Astrocyte (in vitro differentiated cells and primary cell): Measurements from ENCODE around the gene SYF2. TPM values are rescaled to one million over a fixed set of nuclear protein-coding genes. Genes with fewer than 3 reads are reported as not detected.

Experiments
- DNase-seq: peaks from one replicate; pipeline ENCODE4 v3.0.0-alpha.2; 2010; ENCODE audit warnings: low read depth
- FAIRE-seq: peaks from 2 replicates; lab custom pipeline; 2011; peaks lifted over from hg19 to GRCh38; lab: Jason Lieb, UNC
- H2AFZ ChIP-seq: 2 replicates; pipeline ENCODE4 v1.6.0; 2012; ENCODE audit warnings: low read depth, low read length, inconsistent platforms
- H3K27ac ChIP-seq: 2 replicates; pipeline ENCODE4 v1.5.1; 2011; ENCODE audit warnings: low read depth, low read length, inconsistent platforms
- H3K27me3 ChIP-seq: 2 replicates; pipeline ENCODE4 v1.6.0; 2011; ENCODE audit warnings: low read length, inconsistent platforms; ENCODE audit not compliant: insufficient read depth
- H3K36me3 ChIP-seq: 2 replicates; pipeline ENCODE4 v1.5.1; 2011; ENCODE audit warnings: low read length, inconsistent platforms; ENCODE audit not compliant: insufficient read depth
- H3K4me1 ChIP-seq: 2 replicates; pipeline ENCODE4 v1.5.1; 2011; ENCODE audit warnings: low read length, inconsistent platforms; ENCODE audit not compliant: insufficient read depth
- H3K4me2 ChIP-seq: 2 replicates; pipeline ENCODE4 v1.6.0; 2012; ENCODE audit warnings: low read length, inconsistent platforms
- H3K4me3 ChIP-seq: 2 replicates; pipeline ENCODE4 v1.5.1; 2011; ENCODE audit warnings: low read depth, mild to moderate bottlenecking, low read length, inconsistent platforms; ENCODE audit not compliant: insufficient read depth
- H3K79me2 ChIP-seq: 2 replicates; pipeline ENCODE4 v1.6.0; 2012; ENCODE audit warnings: mild to moderate bottlenecking, low read length, inconsistent platforms; ENCODE audit not compliant: insufficient read depth
- H3K9ac ChIP-seq: 2 replicates; pipeline ENCODE4 v1.6.0; 2012; ENCODE audit warnings: mild to moderate bottlenecking, low read length, inconsistent platforms
- H3K9me3 ChIP-seq: 2 replicates; pipeline ENCODE4 v1.5.1; 2012; ENCODE audit warnings: low read depth, mild to moderate bottlenecking, low read length, inconsistent platforms; ENCODE audit not compliant: insufficient read depth
- H4K20me1 ChIP-seq: 2 replicates; pipeline ENCODE4 v1.6.0; 2012; ENCODE audit warnings: low read length, inconsistent platforms; ENCODE audit not compliant: insufficient read depth
- H3K27ac Mint-ChIP-seq: one replicate; pipeline ENCODE4 v1.8.0; 2021; ENCODE audit warnings: mild to moderate bottlenecking, mixed read lengths; ENCODE audit not compliant: unreplicated experiment
- H3K27me3 Mint-ChIP-seq: one replicate; pipeline ENCODE4 v1.8.0; 2021; ENCODE audit warnings: low read depth, mixed read lengths; ENCODE audit not compliant: unreplicated experiment
- H3K36me3 Mint-ChIP-seq: one replicate; pipeline ENCODE4 v1.8.0; 2021; ENCODE audit warnings: low read depth, mixed read lengths; ENCODE audit not compliant: unreplicated experiment
- H3K4me1 Mint-ChIP-seq: one replicate; pipeline ENCODE4 v1.8.0; 2021; ENCODE audit warnings: low read depth, mixed read lengths; ENCODE audit not compliant: unreplicated experiment
- H3K4me3 Mint-ChIP-seq: one replicate; pipeline ENCODE4 v1.8.0; 2021; ENCODE audit warnings: mild to moderate bottlenecking, moderate library complexity, mixed read lengths; ENCODE audit not compliant: unreplicated experiment
- H3K9me3 Mint-ChIP-seq: one replicate; pipeline ENCODE4 v1.8.0; 2021; ENCODE audit warnings: mild to moderate bottlenecking, mixed read lengths; ENCODE audit not compliant: unreplicated experiment
- EZH2 ChIP-seq: IDR thresholded peaks from 2 replicates; pipeline ENCODE4 v1.6.1; 2012; ENCODE audit warnings: mild to moderate bottlenecking, low read length, inconsistent platforms; ENCODE audit not compliant: insufficient read depth
- total RNA-seq: library from RNA; stranded (reverse); gene quantifications from 2 replicates; pipeline ENCODE4 v1.2.1, GENCODE V29; 2021
- TF ChIP-seq, protein P1 (sequence below): IDR thresholded peaks from 2 replicates; pipeline ENCODE4 v1.5.1; 2011; ENCODE audit warnings: low read depth, mild to moderate bottlenecking, inconsistent platforms, low read length, moderate library complexity; ENCODE audit not compliant: insufficient read depth

Gene SYF2
- total RNA-seq, 1 donor from 2014 or later = 29.1 TPM

- H2AFZ ChIP-seq = no peak overlapping the region
- H4K20me1 ChIP-seq = peaks cover 50% of the 10 kb centered on the region
- FAIRE-seq (no peak), DNase-seq (no peak)
- Mint-ChIP-seq H3K27ac (no peak overlapping the region), H3K9me3 (no peaks in the 10 kb centered on the region), H3K4me3 (peak overlapping the region; percentile 99), H3K4me1 (peaks cover 29% of the 10 kb centered on the region), H3K36me3 (peaks cover 27% of the 10 kb centered on the region), H3K27me3 (no peaks in the 10 kb centered on the region)
- no peaks in the 10 kb centered on the region for H3K9me3 ChIP-seq
- H3K4me2 ChIP-seq = peak overlapping the region; percentile 99
- H3K4me1 ChIP-seq = peaks cover 25% of the 10 kb centered on the region
- H3K9ac ChIP-seq = no peak overlapping the region
- no peak overlapping the region for H3K27ac ChIP-seq
- peaks cover 36% of the 10 kb centered on the region for H3K36me3 ChIP-seq
- TF ChIP-seq, protein P1, sequence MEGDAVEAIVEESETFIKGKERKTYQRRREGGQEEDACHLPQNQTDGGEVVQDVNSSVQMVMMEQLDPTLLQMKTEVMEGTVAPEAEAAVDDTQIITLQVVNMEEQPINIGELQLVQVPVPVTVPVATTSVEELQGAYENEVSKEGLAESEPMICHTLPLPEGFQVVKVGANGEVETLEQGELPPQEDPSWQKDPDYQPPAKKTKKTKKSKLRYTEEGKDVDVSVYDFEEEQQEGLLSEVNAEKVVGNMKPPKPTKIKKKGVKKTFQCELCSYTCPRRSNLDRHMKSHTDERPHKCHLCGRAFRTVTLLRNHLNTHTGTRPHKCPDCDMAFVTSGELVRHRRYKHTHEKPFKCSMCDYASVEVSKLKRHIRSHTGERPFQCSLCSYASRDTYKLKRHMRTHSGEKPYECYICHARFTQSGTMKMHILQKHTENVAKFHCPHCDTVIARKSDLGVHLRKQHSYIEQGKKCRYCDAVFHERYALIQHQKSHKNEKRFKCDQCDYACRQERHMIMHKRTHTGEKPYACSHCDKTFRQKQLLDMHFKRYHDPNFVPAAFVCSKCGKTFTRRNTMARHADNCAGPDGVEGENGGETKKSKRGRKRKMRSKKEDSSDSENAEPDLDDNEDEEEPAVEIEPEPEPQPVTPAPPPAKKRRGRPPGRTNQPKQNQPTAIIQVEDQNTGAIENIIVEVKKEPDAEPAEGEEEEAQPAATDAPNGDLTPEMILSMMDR = no peak
- no peak for TF ChIP-seq EZH2
- H3K79me2 ChIP-seq = peaks cover 54% of the 10 kb centered on the region
- no peak overlapping the region for H3K4me3 ChIP-seq
- no peaks in the 10 kb centered on the region for H3K27me3 ChIP-seq
Measured at GRCh38 chr1:25243907-25244306, 11.6 kb upstream of the SYF2 start.

DNA sequence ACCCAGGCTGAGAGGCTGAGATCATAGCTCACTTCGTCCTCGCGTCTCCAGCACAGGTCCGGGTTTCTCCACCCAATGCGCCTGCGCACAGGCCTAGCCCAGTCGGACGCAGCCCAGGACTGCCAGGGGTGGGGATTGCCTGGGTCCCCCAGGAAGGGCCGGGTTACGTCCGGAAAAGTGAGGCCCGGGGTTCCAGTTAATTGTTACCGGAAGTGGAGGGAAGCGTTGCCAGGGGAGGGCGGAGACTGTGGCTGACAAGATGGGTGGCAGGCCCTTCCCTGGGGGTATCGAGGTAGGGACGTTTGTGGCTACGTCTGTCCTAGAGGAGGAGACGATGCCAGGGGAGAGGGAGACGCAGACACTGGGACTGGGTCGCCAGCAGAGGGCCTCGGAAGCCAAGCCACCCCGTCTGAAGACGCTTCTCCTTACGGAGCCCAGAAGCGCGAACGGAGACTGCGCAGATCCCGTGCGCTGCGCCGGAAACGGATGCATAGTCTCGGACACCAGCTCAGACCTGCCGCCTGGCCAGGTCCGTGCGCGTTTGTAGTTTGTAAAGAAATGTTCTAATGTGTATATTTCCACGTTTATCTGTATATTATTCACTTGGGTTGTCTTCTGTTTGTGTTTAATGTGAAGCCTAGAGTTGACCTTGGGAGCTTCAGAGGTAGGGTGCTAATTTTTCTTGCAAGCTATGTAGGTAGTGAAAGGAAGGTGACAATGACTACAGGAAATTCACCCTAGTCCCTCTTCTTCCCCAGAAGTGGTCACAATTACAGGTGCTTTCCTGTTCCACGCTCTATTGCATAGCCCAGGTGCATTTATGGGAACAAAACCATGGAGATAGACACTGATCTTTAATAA is 7.6 kb upstream of the SYF2 start:
- peak overlapping the region; percentile 81 for H3K4me3 Mint-ChIP-seq
- DNase-seq = peak; percentile 84

More for the DNA sequence above, 7.6 kb upstream of the SYF2 start:
- Mint-ChIP-seq H3K27ac (peak overlapping the region; percentile 95), H3K9me3 (no peaks in the 10 kb centered on the region), H3K27me3 (no peaks in the 10 kb centered on the region), H3K4me1 (peaks cover 35% of the 10 kb centered on the region), H3K36me3 (peaks cover 14% of the 10 kb centered on the region)
- no peaks in the 10 kb centered on the region for H3K9me3 ChIP-seq
- H3K79me2 ChIP-seq = peaks cover 32% of the 10 kb centered on the region
- no peaks in the 10 kb centered on the region for H3K27me3 ChIP-seq
- H3K36me3 ChIP-seq = peaks cover 33% of the 10 kb centered on the region
- H3K9ac ChIP-seq = peak overlapping the region; percentile 77
- H3K4me1 ChIP-seq = peaks cover 27% of the 10 kb centered on the region
- FAIRE-seq = no peak
- H2AFZ ChIP-seq = peak overlapping the region; percentile 70
- peaks cover 27% of the 10 kb centered on the region for H4K20me1 ChIP-seq
- TF ChIP-seq, protein P1 = peak; percentile 43
- TF ChIP-seq EZH2 = no peak
- peak overlapping the region; percentile 60 for H3K27ac ChIP-seq
- H3K4me2 ChIP-seq = peak overlapping the region; percentile 85
- H3K4me3 ChIP-seq = peak overlapping the region; percentile 57
